GM21576 (cell line): Measurements from ENCODE around the gene STIP1.
A peak's percentile ranks its signal among the peaks of the same experiment; 100 is the strongest.

ENCODE experiments used
- ATAC-seq: cut with Tn5 transposase; IDR thresholded peaks from one replicate; pipeline ENCODE4 v1.9.1; 2021; ENCODE audit warnings: mild to moderate bottlenecking, moderate library complexity; ENCODE audit not compliant: unreplicated experiment

Gene STIP1

GRCh38 chr11:64185693-64186491 is at the start of gene STIP1:
Gene STIP1 (plus strand): TSS chr11:64186171. CDS start chr11:64186262, 91 bp downstream.
- ATAC-seq, result peak; percentile 83

GRCh38 chr11:64136765-64137441 is 49.1 kb upstream of the STIP1 start:
- no peak for ATAC-seq

- ATAC-seq, result no peak
Measured at GRCh38 chr11:64138398-64138797, 47.6 kb upstream of the STIP1 start.

GRCh38 chr11:64139049-64139448 is 46.9 kb upstream of the STIP1 start:
- no peak for ATAC-seq

GRCh38 chr11:64140082-64140481 is 45.9 kb upstream of the STIP1 start:
- ATAC-seq, result no peak

- no peak for ATAC-seq
Measured at GRCh38 chr11:64141081-64141783, 44.7 kb upstream of the STIP1 start.

GRCh38 chr11:64144587-64145472 is 41.1 kb upstream of the STIP1 start:
- no peak for ATAC-seq

- ATAC-seq, result no peak
Measured at GRCh38 chr11:64146036-64146955, 39.7 kb upstream of the STIP1 start.

GRCh38 chr11:64148226-64148916 is 37.6 kb upstream of the STIP1 start:
- no peak for ATAC-seq

- ATAC-seq, result no peak
Measured at GRCh38 chr11:64148917-64149617, 36.9 kb upstream of the STIP1 start.

GRCh38 chr11:64150051-64150450 is 35.9 kb upstream of the STIP1 start:
- ATAC-seq, result no peak

- no peak for ATAC-seq
Measured at GRCh38 chr11:64150481-64151239, 35.3 kb upstream of the STIP1 start.

- ATAC-seq, result no peak
Measured at GRCh38 chr11:64151337-64151736, 34.6 kb upstream of the STIP1 start.

- ATAC-seq, result peak; percentile 67
Measured at GRCh38 chr11:64152841-64153691, 32.9 kb upstream of the STIP1 start.

- ATAC-seq, result no peak
Measured at GRCh38 chr11:64153812-64154211, 32.2 kb upstream of the STIP1 start.

- ATAC-seq, result no peak
Measured at GRCh38 chr11:64156235-64157011, 29.5 kb upstream of the STIP1 start.
